HG03139 (cell line): ENCODE data around the gene CCT6A.
A peak's percentile ranks its signal among the peaks of the same experiment; 100 is the strongest.
"Not testable (repeated sequence)": the region's sequence is repeated elsewhere in the genome, so short reads cannot be mapped to it uniquely, and the experiment has no call there.

Experiments
- ATAC-seq: cut with Tn5 transposase; IDR thresholded peaks from one replicate; pipeline ENCODE4 v1.9.1; 2021; ENCODE audit not compliant: unreplicated experiment

Gene CCT6A

GRCh38 chr7:56051339-56052191, at the start of gene CCT6A, which contains the start of gene PSPH:
TSS of gene CCT6A (plus strand) at chr7:56051765. CDS start at chr7:56051849, 84 bp downstream.
TSS of gene PSPH (minus strand) at chr7:56051444. CDS start at chr7:56021212, 30,232 bp downstream.
- ATAC-seq = peak; percentile 95

DNA sequence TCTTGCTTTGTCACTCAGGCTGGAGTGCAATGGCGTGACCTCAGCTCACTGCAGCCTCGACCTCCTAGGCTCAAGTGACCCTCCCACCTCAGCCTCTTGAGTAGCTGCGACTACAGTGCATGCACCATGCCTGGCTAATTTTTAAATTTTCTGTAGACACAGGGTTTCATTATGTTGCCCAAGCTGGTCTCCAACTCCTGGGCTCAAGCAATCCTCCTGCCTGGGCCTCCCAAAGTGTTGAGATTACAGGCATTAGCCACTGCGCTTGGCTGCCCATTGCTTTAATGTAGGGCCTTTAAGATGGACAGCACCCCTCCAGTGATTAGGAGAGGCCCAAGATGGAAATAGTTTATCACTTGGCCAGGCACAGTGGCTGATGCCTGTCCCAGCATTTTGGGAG, 47.8 kb upstream of the CCT6A start:
- no peak for ATAC-seq

GRCh38 chr7:56007167-56007652, 44.4 kb upstream of the CCT6A start:
- ATAC-seq = no peak

- ATAC-seq = no peak
These were observed 43.7 kb upstream of the CCT6A start for GRCh38 chr7:56007891-56008290.

- ATAC-seq = no peak
These were observed 41.9 kb upstream of the CCT6A start for GRCh38 chr7:56009695-56010094.

GRCh38 chr7:56017015-56017414, 34.5 kb upstream of the CCT6A start:
- not testable (repeated sequence) for ATAC-seq

GRCh38 chr7:56019501-56019900, 32.1 kb upstream of the CCT6A start:
- no peak for ATAC-seq

DNA sequence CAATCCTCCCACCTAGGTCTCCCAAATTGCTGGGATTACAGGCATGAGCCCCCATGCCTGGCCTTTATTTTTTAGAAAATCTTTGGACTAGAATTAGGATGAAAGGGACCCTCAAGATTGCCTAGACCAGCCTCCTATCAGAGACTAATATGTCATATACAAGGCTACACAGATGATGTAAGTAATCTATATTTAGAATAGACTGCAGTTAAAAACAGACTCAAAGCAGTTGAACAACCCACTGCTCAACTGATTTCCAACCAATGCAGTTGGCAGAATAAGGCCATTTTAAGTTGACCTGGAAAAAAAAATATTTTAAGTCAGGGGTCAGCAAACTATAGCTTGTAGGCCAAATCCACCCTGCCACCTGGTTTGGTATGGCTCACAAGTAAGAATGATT, 28.1 kb upstream of the CCT6A start:
- ATAC-seq = no peak

DNA sequence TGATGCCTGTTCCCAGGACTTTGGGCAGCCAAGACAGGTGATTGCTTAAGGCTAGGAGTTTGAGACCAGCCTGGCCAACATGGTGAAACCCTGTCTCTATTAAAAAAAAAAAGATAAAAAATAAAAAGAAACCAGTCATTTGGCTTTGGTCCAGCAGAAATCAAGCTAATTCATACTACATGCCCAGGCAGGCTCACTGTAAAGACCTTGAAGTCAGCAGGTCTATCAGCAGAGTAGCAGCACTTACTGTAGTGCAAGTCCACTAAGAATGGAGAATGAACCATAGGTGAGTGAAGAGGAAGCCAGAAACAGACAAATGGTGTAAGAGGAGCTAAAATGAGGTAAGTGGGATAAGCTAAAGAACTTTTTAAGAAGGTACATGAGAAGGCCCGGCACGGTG, 25.0 kb upstream of the CCT6A start:
- no peak for ATAC-seq

DNA sequence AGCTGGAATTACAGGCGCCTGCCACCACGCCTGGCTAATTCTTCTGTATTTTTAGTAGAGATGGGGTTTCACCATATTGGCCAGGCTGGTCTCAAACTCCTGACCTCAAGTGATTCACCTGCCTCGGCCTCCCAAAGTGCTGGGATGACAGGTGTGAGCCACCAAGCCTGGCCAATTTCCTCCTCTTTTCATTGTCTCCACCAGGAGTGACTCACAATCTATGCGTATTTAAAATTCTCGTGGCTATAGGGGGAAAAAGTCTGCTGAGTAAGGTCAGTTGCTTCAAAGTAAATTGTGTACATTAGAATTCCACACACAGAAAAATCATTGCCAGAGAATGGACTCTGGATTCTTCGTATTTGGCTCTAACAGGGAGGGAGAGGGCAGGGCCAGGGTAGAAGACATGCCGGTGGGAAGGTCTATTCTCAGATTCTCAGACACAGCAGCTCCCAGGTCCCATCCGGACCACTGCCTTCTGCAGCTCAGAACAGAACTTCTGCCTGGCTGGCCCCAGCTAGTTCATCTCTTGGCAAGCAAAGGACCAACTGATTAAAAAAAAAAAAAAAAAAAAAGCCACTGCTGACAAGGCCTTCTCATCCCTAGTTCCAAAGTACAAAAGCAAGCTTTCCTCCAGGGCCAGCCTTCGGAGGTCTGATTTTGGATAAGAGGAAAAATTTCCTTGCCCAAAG, 22.5 kb upstream of the CCT6A start:
- ATAC-seq = no peak

- no peak for ATAC-seq
These were observed 21.2 kb upstream of the CCT6A start for GRCh38 chr7:56030340-56030739.

GRCh38 chr7:56031556-56031955, 20.0 kb upstream of the CCT6A start:
- not testable (repeated sequence) for ATAC-seq

- not testable (repeated sequence) for ATAC-seq
These were observed 19.0 kb upstream of the CCT6A start for GRCh38 chr7:56032578-56032977.

- peak; percentile 93 for ATAC-seq
These were observed 17.7 kb upstream of the CCT6A start for GRCh38 chr7:56033671-56034432.

GRCh38 chr7:56040730-56041129, 10.8 kb upstream of the CCT6A start:
- ATAC-seq = no peak

DNA sequence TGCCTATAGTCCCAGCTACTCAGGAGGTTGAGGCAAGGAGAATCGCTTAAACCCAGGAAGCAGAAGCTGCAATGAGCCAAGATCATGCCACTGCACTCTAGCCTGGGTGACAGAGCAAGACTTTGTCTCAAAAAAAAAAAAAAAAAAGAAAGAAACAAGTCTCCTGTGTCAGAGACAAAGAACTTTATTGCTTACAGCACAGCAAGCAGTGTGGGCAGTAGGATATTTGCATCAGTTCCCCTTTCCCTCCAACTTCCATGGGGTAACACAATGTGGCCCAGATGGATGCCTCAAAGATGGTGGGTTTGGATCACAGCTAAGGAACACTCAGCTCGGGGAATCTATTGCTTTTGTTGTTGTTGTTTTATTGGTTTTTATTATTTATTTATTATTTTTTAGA, 5.8 kb upstream of the CCT6A start:
- not testable (repeated sequence) for ATAC-seq

DNA sequence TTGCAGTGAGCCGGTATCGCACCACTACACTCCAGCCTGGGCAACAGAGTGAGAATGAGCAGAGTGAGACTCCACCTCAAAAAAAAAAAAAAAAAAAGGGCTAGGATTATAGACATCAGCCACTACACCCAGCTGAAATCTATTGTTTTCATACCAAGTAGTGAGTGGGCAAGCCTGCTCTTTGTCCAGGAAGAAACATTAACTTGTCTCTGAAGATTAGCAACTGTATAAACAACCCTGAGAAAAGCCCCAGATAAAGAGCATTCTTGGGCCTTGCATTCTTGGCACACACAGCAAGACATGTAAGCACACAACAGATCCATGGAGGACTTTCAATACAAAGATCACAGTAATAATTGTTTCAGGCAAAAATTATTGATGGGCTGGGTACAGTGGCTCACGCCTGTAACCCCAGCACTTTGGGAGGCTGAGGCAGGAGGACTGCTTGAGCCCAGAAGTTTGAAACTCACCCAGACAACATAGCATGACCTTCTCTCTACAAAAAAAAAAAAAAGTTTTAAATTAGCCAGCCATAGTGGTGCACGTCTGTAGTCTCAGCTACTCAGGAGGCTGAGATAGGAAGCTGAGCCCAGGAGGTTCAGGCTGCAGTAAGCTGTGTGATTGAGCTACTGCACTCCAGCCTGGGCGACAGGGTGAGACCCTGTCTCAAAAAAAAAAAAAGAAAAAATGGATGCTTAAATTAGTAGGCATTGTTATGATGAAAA, 4.7 kb upstream of the CCT6A start:
- no peak for ATAC-seq

GRCh38 chr7:56047446-56048116, 4.0 kb upstream of the CCT6A start:
- ATAC-seq = not testable (repeated sequence)

DNA sequence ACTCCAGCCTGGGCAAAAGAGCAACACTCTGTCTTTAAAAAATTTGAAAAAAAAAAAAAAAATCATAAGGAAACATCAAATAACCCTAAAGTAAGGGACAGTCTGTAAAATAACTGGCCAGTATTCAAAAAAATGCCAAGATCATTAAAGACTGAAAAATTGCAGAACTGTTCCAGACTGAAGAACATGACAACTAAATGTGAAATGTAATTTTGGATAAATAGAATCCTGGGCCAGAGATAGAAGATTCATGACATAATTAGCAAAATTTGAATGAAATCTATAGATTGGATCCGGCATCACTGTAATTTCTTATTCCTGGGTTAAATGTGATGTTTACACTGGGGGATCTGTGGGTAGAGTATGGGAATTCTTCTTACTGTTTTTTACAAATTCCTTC, 3.3 kb upstream of the CCT6A start:
- no peak for ATAC-seq

DNA sequence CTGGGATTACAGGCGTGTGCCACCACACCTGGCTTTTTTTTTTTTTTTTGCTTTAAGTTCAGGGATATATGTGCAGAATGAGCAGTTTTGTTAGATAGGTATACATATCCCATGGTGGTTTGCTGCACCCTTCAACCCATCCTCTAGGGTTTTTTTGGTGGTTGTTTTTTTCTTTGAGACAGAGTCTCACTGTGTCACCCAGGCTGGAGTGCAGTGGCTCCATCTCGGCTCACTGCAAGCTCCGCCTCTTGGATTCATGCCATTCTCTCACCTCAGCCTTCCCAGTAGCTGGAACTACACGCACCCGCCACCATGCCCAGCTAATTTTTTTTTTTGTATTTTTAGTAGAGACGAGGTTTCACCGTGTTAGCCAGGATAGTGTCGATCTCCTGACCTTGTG, 2.8 kb upstream of the CCT6A start:
- ATAC-seq = not testable (repeated sequence)
